ENCODE results near the gene SPRING1.

- TF ChIP-seq CTCF (IDR thresholded peaks at IDR 0.05; ENCODE audit: borderline replicate concordance, extremely low read depth, low read length, poor library complexity, severe bottlenecking) = no peak
- TF ChIP-seq EZH2 (IDR thresholded peaks at IDR 0.05; ENCODE audit: borderline replicate concordance, low read depth, low read length, severe bottlenecking) = no peak
Observed at GRCh38 chr12:116698554-116699075, 39.3 kb downstream of the SPRING1 start.
